ENCODE measurements around the gene CES3.

DNA sequence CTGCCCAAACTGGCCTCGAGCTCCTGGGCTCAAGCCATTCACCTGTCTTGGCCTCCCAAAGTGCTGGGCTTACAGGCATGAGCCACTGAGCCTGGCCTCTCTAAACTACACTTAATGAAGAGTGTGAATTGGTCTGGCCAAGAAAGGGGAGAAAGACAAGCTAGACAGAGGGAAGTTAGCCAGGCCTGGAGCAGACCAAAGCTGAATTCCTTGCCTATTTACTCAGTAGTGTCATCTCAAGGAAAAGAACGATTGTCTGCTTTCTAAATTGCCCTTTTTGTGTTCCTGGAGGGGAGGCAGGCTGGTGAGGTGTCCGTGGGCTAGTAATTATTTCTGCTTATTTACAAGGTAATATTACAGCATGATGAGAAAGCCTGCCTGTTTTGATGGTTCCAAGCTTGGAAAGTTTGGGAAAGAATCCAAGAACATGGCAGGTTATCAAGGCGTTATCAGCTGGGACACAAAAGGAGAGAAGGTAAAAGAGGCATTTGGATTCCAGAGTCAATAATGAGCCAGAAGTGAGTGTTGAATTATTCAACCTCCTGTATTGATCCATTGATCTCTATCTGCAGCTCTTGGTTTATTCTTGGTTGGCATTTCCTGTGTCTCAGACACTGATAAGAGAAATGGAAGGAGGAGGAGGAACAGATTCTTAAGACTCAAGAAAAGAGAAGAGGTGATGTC is 61.6 kb downstream of the CES3 start:
- TF ChIP-seq, protein P1, sequence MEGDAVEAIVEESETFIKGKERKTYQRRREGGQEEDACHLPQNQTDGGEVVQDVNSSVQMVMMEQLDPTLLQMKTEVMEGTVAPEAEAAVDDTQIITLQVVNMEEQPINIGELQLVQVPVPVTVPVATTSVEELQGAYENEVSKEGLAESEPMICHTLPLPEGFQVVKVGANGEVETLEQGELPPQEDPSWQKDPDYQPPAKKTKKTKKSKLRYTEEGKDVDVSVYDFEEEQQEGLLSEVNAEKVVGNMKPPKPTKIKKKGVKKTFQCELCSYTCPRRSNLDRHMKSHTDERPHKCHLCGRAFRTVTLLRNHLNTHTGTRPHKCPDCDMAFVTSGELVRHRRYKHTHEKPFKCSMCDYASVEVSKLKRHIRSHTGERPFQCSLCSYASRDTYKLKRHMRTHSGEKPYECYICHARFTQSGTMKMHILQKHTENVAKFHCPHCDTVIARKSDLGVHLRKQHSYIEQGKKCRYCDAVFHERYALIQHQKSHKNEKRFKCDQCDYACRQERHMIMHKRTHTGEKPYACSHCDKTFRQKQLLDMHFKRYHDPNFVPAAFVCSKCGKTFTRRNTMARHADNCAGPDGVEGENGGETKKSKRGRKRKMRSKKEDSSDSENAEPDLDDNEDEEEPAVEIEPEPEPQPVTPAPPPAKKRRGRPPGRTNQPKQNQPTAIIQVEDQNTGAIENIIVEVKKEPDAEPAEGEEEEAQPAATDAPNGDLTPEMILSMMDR (IDR thresholded peaks at IDR 0.05) = no peak
- TF ChIP-seq POLR2A (IDR thresholded peaks at IDR 0.05) = no peak
